Heart left ventricle (tissue), 13 donors: ENCODE measurements around the gene ZFAND4.

ENCODE experiments used
- CTCF ChIP-seq, 12 donors: fragments of 200-600 bp; sonication (generic) in 4 of 12; IDR thresholded peaks; one replicate each; pipeline versions ENCODE4 v1.5.0 to v1.8.0; 2018 to 2022; ENCODE audit warnings: antibody characterized with exemption in 12 of 12, mild to moderate bottlenecking in 5 of 12
- POLR2A ChIP-seq, 2 donors: fragments of 450-650 bp; IDR thresholded peaks; one replicate each; pipeline ENCODE4 v1.6.1; 2017; ENCODE audit warnings: antibody characterized with exemption in 2 of 2, mild to moderate bottlenecking in 2 of 2, moderate library complexity in 2 of 2
- donor health status: ischemic (EF 13 %, LVEDD 7.1; RV severe dilation, severe dysfunction).
- donor health status: DM: no; HTN: yes; CAD: no.
- donor health status: DM: no; HTN: no; CAD: no.
- donor health status: ischemic (EF 25% LVEDD 6.9; RV normal size, moderate dysfunction).
- donor health status: ischemic (EF 25% LVEDD 5.7; RV mildly dilated, moderate dysfunction).
- donor health status: ischemic (EF 35%, LVEDD 5.7; RV mildly dilated, moderate dysfunction).
- donor health status: nonischemic (EF 11% LVEDD 7.7; RV severe dilation, severe dysfunction).
- donor health status: DM: yes; HTN: yes; CAD: no.
- donor health status: PGD.
- donor health status: ischemic (EF 29% LVEDD 5.4; RV normal size, mild dysfunction).
- donor health status: nonischemic (EF 23%, LVEDD 6.1; RV moderate dilation, normal function).

GRCh38 chr10:45627412-45628048 is 45.0 kb downstream of the ZFAND4 start:
- TF ChIP-seq CTCF (IDR thresholded peaks at IDR 0.05) (no peak), POLR2A (IDR thresholded peaks at IDR 0.05) (no peak)
